NCI-H524 (cell line): Measurements from ENCODE around the gene AOPEP.
A peak's percentile ranks its signal among the peaks of the same experiment; 100 is the strongest.

ENCODE experiments used
- DNase-seq, 2 experiments: peaks; one replicate each; lab custom pipeline; 2025; lab: John Stamatoyannopoulos, UW

AOPEP gene

DNA sequence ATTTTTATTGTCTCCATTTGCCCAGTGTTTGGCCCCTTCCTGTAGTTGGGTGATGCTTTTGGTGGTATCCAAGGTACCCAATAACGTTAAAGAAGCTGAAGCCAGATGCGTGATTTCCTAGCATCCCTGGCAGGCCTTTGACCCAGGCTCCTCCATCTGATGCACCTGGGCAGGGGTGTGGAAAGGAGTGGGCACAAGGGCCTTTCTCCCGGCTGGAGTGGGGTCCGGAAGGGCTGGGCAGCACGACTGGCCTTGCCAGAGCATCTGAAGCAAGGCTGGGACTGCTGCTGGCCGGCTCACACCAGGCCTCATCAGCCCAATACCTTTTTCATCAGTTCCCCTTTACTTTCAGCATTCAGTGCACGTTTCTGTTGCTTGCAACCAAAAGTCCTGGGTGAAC, 370.8 kb downstream of the AOPEP start:
- DNase-seq: no peak

DNA sequence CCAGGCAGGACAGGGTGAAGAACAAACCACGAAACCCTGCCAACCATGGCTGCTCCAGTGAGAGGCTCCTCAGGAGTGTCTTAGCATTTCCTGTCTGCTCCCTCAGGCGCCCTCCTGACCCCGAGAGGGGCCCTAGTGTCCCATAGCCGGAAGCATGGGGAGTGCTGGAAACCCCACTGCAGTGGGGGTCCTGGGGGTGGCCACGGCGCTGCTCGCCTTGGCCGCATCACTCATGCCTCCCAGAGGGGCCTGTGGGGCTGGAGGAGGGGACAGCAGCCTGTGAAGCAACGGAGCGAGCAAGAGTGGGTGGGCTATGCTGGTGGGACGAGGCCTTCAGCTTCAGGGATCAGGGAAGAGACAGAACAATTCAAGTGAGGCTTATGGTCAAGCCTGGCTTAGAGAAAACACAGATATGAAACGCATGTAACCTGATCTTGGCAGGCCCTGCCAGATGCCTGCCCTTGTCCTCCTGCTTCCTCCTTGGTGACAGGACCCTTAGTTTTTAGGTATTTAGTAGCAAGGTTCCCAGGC, 372.0 kb downstream of the AOPEP start:
- no peak for DNase-seq

DNA sequence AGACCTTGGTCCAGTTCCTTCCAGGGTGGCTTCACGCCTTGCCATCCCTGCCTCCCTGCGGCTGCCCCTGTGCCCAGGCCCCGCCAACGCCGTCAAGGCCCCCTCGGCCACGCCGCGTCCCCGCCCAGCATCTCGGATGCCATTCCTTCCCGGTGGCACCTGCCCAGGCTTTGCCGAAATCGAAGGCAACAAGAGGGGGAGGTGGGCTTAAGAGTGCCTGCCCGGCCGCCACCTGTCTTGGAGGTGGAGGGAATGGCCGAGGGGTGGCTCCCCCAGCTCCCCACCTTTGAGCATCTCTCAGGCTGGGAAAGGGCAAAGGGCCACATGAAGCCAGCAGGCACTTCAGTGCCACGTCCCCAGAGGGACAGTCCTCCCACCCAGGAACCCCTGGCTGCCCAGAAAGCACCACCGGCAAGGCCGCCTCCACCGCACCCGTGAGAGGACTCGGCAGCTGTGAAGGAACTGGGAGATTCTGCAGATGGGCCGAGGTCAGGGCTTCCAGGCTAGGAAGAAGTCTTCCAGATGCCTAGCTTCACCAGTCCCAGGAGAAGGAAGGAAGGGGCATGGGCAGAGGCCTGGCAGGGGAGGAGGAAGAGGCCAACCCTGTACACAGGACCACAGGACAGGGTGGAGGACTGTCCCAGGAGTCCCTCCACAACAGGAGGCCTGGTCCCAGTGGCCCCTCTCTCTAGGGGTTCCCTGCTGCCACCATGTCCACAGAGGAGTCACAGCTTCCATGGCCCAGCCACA, 373.0 kb downstream of the AOPEP start:
- no peak for DNase-seq

DNA sequence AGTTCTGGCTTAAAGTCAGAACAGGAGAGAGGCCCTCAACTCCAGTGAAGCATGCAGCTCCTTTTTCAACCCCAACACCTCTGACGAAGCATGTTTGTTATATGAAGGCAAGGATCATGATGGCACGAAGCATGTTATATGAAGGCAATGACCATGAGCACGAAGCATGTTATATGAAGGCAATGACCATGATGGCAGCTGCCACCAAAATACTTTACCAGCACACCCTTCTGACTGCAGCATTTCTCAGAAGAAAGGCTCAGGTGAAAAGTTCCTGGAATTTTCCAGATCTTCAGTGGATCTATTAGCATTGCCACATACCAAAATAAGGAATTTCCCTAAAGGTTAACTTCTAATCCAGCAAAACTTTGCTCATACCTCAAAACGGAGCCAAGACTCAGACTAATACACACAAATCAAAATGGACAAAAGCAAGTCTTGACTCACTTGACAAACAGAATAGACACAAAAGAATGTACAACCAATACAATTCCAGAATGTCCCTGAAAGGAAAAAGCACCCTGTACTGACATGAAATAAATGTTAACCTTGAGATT, 373.6 kb downstream of the AOPEP start:
- no peak for DNase-seq

DNA sequence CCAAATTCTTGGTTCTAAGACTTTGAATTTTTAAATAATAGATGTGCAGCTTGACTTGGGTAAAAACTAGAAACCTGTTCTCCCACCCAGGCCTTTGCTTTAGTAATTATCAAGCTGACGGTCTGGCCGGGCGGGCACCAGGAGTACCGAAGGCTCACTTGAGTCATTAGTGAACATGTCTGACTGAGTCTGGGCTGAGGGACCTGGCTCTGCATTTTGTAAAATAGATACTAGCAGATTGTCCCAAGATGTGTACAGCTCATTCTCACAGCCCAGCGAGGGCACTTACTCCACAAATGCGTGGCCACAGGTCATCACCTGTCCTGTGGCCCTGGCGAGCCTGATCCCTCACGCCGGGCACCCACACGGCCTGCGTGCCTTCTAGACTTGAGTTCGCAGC, 374.8 kb downstream of the AOPEP start:
- no peak for DNase-seq

DNA sequence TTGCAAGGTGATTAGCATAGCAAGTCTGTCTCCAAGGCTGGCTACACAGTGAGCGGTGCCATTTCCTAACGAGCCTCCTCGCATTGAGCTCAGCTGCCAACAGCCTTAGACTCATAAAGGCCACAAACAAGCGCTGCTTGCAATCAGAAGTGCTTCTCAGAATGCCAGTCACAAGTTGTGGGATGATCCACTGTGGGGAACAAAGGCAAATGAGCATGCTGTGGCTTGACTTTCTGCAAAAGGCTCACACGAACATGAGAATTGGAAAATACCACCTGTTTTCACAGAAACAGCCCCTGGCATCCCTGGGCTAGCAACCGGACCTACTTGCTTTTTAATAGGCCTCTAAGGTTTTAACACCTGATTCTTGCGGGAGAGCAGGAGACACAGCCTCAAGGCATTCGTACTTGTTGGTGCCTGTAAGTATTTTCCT, 375.5 kb downstream of the AOPEP start:
- DNase-seq: no peak

DNA sequence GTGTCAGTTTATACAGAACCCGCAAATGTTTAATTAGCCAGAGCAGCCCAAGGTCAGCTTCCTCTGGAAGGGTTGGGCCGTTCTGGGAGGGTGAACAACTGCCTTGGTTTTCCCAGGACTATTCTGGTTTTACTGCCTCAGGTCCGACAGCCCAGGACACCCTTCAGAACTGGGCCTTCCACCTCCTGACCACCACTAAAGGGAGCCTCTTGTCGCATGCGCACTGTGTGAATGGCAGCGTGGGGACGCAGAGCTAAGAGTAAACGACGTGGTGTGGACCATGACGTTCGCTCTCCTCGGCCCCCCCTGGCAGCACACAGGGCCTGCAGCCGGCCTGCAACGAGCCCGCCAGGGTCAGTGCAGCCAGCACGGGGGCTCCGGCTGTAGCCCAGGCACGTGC, 376.1 kb downstream of the AOPEP start:
- DNase-seq: no peak

DNA sequence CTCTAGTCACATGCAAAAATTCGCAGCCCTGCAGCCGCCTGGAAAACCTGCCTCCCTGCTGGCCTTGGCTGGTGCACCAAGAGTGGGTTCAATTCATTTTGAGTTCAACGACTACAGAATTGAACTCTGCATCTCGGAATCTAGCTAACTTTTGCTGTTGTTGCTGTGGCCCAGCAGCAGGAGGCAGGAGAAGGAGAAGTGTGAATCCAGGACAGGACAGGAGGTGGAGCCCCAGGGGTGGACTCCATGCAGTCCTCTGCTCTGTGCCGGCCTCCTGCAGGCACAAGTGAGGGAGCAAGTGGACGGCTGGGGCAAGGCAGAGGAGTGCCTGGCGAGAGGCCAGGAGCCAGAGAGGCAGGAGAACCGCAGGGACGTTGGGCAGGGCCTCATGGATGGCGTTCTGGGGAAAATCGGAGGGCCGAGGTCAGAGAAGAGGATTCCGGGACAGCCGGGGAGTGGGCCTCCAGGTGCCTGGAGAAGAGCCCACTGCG, 376.8 kb downstream of the AOPEP start:
- peak in 1 of 2 experiments; percentile 23 for DNase-seq

DNA sequence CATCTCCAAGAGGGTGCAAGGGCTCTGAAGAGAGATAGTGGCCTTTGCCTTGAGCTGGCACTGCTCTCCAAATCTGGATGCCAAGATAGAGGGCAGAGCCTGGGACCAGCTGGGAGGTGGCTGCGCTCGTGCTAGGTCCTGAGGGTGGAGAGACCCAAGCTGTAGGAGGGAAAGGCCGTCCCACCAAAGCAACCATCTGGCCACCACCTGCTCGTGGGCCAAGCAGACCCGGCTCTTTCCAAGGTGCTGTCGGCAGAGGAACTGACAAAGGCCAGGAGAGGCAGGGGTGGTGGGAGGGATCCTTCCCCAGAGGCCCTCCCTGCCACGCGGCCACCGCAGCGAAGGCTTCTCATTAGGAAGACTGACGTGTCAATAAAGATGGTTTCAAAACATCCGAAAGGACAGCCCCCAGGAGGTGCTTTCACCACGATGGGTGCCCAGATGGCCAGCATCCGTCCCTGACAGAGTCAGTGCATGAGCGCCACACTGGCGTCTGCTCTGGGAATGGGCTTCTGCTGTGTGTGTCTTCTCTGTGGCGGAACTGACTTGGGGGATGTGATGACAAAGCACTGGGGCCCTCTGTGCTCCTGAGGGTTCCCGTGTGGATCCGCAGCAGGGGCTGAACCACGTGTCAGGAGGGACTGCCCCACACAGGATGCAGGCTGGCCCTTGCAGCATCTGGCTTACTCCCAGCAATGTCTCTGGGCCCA, 377.5 kb downstream of the AOPEP start:
- DNase-seq: peak; percentile 56 to 81

DNA sequence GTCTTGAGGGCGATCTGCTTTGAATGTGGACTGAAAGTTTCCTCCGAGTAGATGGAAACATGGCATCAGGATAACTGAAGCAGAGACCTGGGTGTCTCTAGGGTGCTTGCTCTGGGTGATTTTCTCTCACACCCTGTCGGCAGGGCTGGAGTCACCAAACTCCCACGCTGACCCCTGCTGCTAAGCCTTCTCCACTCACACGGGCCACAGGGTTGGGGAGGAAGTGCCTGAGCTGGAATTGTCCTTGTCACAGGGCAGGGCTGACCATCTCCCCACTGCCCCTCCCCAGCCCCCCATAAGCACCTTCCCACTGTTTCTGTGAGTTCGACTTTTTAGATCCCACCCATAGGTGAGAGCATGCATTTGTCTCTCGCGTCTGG, 378.1 kb downstream of the AOPEP start:
- DNase-seq: no peak

DNA sequence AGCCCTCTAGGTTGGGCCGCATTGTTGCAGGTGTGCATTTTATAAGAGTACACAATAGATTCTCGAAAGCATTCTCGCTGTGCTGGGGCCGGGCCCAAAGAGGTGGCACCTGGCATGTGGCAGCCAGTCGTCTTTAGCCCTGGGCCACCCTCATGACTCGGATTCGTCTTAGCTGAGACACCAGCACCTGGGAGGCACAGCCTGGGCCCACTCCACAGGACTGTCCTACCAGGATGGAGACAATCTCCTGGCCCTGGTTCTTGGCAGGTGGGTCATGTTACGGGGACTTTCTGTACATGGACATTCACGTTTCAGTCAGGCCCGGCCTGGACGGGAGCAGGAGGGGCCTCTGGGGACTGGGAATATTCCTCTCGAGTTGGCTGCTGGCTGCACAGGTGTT, 378.5 kb downstream of the AOPEP start:
- no peak for DNase-seq

DNA sequence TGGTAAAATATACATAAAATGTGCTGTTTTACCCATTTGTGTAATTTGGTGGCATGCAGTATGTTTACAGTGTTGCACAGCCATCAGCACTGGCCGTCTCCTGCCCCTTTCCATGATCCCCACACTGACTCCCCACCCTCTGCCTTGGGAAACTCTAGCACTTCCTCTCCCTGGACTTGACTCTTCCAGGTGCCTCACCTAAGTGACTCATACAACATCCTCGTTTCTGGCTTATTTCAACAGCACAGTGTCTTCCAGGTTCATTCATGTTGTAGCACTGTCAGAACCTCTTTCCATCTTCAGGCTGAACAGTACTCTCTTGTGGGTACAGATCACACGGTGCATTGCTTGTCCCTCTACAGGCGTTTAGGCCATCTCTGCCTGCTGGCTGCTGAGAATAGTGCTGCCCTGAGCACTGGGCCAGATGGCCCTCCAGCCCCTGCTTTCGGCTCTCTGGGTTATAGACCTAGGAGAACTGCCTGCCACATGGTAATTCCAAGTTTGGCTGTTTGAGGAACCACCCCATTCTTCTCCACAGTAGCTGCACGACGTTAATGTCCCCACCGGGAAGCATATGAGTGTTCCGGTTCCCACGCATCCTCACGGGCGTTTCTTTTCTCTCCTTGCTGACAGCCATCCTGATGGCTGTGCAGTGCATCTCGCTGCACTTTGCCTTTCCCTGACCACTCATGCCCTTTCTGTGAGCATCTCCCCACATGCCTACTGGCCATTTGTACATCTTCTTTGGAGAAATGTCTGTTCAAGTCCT, 379.2 kb downstream of the AOPEP start:
- peak; percentile 15 to 53 for DNase-seq

DNA sequence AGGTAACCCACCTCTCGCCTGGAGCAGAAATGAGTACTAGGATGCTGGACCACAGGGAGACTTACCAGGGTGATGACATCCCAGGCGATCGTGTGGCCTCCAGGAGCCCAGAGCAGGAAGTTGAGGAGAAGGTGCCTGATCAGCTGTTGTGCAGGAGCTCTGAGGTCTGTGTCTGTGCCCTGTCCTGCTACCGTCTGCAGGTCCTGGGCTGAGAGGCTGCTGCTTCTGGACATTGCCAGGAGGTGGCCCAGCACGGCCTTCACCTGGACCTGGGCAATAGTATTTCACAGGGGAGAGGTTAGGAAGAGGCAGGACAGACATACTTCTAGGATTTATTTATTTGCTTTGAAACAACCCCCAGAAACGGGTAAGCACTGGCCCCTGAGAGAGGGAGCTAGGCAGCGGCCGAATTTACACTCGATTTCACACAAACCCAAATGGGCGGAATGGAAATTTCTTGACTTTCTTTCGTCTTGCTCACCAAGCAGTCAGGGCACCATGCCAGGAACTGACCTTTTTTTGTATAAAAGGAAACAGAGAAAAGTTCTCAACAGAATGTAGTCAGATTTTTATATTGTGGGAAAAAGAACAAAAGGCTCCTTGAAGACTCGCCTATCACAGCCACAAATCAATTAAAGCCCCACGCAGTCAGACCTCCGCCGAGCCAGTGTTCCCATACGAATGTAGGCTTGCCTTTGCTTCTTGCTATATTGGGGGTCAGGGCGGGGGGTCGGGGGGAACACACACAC, 380.7 kb downstream of the AOPEP start:
- DNase-seq: no peak

DNA sequence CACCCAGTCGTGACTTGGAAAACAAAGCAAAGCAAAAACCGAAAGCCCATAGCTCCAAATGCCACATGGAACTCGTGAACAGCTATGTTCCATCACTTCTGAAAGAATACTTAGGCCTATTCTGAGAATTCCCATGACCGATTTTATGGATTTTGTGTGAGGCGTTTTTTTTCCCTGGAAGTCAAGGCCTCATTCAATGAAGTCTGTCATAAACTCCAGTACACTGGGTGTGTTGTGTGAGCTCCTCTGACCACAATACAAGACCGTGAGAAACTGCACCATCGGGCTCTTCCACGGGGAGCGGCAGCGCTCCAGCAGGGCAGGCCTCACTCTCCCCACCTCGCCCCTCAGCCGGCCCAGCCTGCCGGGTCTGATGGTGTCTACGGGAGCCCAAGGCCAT, 381.5 kb downstream of the AOPEP start:
- DNase-seq: no peak

DNA sequence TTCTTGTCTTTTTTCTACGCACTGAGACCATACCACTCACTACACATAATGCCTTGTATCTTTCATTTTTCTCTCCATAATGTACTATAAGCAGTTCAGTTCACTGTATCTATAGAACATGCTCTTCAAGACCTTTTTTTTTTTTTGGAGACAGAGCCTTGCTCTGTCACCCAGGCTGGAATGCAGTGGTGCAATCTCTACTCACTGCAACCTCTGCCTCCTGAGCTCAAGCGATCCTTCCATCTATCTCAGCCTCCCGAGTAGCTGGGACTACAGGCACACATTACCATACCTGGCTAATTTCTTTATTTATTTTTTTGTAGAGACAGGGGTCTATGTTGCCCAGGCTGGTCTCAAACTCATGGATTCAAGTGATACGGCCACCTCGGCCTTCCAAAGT, 382.3 kb downstream of the AOPEP start:
- no peak for DNase-seq

DNA sequence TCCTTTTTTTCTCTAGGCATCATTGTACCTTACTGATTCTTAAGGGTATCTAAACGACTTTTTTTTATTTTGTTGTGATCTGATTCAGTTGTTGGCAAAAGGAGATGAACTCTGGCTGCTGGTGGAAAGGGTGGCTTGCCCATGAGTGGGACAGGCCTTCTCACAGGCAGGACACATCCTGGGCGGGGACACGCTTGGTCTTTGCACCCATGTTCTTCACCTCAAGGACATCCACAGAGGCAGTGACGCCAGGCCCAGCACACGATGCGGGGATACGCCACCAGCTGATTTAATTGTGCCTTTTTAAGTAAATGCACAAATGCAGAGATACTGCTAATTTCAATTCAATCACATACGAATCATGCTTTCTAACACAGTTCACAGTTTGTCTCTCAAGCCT, 383.0 kb downstream of the AOPEP start:
- DNase-seq: no peak

DNA sequence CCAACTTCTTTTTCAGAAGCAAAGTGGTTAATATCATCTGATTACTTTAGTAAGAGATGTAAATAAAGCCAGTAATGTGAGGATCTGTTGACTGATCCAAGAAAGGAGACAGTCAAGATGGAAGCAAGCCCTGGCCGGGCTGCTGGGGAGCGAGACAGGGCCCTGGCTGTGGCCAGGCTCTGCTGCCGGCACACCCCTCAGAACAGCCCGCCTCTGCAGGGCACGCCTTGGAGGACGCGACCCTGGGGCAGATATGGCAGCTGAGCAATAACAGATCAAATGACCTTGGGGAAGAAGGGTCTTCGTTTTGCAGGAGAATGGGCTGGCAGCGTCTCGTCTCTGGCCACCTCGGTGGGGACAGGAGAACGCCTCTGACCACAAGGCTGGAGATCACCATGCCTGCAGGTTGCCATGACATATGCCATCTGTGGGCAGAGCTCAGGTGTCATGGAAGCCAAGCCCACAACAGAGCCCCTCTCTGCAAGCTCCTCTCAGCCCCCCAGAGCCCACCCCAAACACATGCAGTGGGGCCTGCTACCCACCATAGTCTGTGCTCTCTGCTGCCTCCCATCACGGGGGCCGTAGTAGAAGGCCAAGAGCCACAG, 384.5 kb downstream of the AOPEP start:
- no peak for DNase-seq

DNA sequence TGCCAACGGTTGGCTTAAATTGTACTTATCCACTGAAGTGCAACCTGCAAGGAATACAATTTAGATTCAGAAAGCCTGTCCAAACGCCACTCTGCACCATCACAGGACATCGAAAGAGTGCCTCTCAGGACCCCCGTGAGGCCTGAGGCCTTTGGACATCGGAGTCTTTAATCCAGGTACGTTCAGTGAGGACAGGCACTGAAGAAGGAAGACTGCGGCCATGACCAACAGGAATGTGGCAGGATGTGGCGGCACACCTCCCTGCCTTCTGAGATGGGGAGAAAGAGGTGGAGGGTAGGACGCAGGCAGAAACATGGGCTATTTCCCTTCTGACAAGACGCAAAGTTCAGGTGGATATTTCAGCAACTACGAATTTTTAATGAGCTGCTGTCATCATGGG, 385.2 kb downstream of the AOPEP start:
- DNase-seq: no peak

DNA sequence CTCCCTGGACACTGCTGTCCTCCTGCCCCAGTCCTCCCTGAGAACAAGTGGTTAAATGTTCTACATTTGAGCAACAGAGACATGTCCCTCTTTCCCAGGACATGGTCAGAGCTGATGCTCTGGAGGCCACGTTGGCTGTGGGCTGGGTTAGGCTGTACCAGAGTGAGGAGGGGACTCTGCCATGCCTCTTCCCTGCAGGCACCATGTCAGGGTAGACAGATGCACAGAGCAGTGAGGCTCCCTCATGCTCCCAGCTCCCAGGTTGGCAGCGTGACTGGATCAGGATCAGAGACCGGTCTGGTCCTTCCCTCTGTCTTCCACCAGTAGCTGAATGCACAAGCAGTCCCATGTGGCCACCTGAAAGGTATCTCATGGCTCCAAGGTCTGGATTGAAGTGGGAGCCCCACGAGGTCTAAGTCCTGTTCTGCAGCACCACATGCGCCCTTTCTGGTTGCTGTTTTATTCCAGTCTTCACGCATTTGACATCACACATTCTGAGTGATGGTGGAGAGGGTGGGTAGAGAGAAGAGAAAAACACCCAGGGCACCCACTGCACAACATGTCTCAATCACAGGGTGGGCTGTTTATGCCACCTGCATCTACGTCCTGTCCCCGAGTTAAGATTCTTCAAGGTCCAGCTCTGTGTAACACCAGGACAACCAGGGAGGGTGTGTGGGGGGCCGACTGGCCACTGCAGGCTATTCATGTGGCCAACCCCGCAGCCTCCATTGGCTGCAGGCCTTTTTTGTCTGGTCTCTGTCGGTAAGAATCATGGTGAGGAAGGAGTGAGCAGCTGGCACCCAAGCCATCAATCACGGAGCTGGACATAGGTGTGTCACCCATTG, 386.2 kb downstream of the AOPEP start:
- DNase-seq: no peak

DNA sequence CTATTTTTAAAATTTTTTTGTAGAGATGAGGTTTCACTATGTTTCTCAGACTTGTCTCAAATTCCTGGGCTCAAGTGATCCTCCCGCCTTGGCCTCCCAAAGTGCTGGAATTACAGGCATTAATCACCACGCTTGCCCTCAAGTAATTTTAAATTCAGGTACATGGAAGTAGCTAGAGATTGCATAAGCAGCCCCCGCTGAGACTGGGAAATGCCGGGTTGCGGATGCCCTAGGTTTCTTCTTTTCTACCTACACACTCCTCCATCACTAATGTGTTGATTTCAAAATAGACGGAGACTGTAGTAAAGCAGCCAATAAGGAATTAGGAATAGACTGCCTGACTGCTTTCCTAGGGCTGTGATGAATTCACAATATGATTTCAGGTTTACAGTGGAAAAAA, 388.6 kb downstream of the AOPEP start:
- no peak for DNase-seq
